DOHH2 (cell line): Measurements from ENCODE around the gene CCR2.

Source experiments
- H3F3A ChIP-seq: fragments of 200-600 bp; sonication (generic), shearing (Covaris generic); 2 replicates; pipeline ENCODE4 v1.6.0; 2016; ENCODE audit warnings: antibody characterized with exemption, mild to moderate bottlenecking; ENCODE audit not compliant: control insufficient read depth, insufficient read depth
- H3K27ac ChIP-seq: fragments of 200-600 bp; sonication (generic); 2 replicates; pipeline ENCODE4 v1.5.1; 2014; ENCODE audit warnings: low read depth, mild to moderate bottlenecking, low read length, moderate library complexity
- H3K27me3 ChIP-seq: fragments of 200-600 bp; sonication (generic); 2 replicates; pipeline ENCODE4 v1.6.1; 2014; ENCODE audit warnings: mild to moderate bottlenecking, low read length, mixed read lengths; ENCODE audit not compliant: control insufficient read depth
- H3K36me3 ChIP-seq: fragments of 200-600 bp; sonication (generic); 2 replicates; pipeline ENCODE4 v1.6.1; 2014; ENCODE audit warnings: mild to moderate bottlenecking, low read length, moderate library complexity, mixed read lengths; ENCODE audit not compliant: control insufficient read depth
- H3K4me1 ChIP-seq: fragments of 200-600 bp; sonication (generic); 2 replicates; pipeline ENCODE4 v1.6.1; 2014; ENCODE audit warnings: mild to moderate bottlenecking, low read length, mixed read lengths; ENCODE audit not compliant: control insufficient read depth
- H3K4me2 ChIP-seq: fragments of 200-600 bp; sonication (generic); 2 replicates; pipeline ENCODE4 v1.6.0; 2014; ENCODE audit warnings: mild to moderate bottlenecking, low read length, moderate library complexity
- H3K4me3 ChIP-seq: fragments of 200-600 bp; sonication (generic); 2 replicates; pipeline ENCODE4 v1.5.1; 2014; ENCODE audit warnings: mild to moderate bottlenecking, low read length, mixed read lengths
- H3K79me2 ChIP-seq: fragments of 200-600 bp; sonication (generic); 2 replicates; pipeline ENCODE4 v1.6.1; 2014; ENCODE audit warnings: mild to moderate bottlenecking, low read length, mixed read lengths; ENCODE audit not compliant: control insufficient read depth
- H3K9me2 ChIP-seq: fragments of 200-600 bp; sonication (generic); replicated peaks from 2 replicates; pipeline ENCODE4 v1.6.1; 2014; ENCODE audit warnings: mild to moderate bottlenecking, low read length, mixed read lengths; ENCODE audit not compliant: control insufficient read depth
- H3K9me3 ChIP-seq: fragments of 200-600 bp; sonication (generic); 2 replicates; pipeline ENCODE4 v1.6.1; 2014; ENCODE audit warnings: antibody characterized with exemption, low read length, mixed read lengths; ENCODE audit not compliant: control insufficient read depth, insufficient read depth
- H4K20me1 ChIP-seq: fragments of 200-600 bp; sonication (generic); 2 replicates; pipeline ENCODE4 v1.6.0; 2014; ENCODE audit warnings: low read depth, mild to moderate bottlenecking, antibody characterized with exemption, low read length, moderate library complexity; ENCODE audit not compliant: control insufficient read depth, insufficient read depth
- EZH2phosphoT487 ChIP-seq: fragments of 200-600 bp; sonication (generic); IDR thresholded peaks from 2 replicates; pipeline ENCODE4 v1.6.1; 2017; ENCODE audit warnings: borderline replicate concordance, mild to moderate bottlenecking, antibody characterized with exemption, low read length, moderate library complexity, mixed read lengths
- TF ChIP-seq, protein P1 (sequence below): fragments of 200-600 bp; sonication (generic); IDR thresholded peaks from one replicate; pipeline ENCODE4 v1.5.1; 2014; ENCODE audit warnings: antibody characterized with exemption, mild to moderate bottlenecking, low read depth, low read length; ENCODE audit not compliant: poor library complexity, severe bottlenecking

CCR2 gene

DNA sequence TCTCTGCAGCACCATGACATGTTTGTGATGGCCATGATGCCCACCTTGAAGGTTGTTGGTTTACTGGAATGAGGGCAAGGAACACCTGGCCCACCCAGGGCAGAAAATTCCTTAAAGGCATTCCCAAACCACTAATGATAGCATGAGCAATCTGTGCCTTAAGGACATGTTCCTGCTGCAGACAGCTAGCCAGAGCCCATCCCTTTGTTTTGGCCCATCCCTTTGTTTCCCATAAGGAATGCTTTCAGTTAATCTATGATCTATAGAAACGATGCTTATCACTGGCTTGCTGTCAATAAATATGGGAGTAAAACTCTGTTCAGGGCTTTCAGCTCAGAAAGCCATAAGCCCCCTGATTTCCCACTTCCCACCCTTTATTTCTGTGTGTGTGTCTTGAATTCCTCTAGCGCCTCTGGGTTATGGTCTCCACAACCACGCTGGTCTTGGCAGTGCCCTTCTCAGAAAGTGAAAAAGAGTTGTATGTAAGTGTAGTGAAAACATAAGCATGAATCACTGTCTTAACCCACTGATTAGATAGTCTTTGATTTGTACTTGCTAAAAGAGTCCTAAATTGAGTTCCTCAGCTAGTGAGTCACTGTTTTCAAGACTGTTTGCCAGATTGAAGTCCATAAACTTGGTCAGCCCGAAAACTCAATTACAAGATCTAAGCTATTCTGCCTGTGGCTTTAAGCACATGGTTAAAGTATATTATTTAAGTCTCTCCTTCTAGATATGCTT, 19.0 kb upstream of the CCR2 start:
- Histone ChIP-seq H3K27me3 (peaks cover 11% of the 10 kb centered on the region; the same call in 1 of the 2 replicates), H3K9me3 (peaks cover 22% of the 10 kb centered on the region; the same call in 1 of the 2 replicates), H3K79me2 (no peaks in the 10 kb centered on the region), H3K4me2 (no peak overlapping the region), H3K4me3 (no peak overlapping the region), H3K9me2 (no peaks in the 10 kb centered on the region), H4K20me1 (no peaks in the 10 kb centered on the region), H3K4me1 (no peaks in the 10 kb centered on the region), H3K36me3 (no peaks in the 10 kb centered on the region), H3F3A (no peaks in the 10 kb centered on the region), H3K27ac (no peak overlapping the region)
- TF ChIP-seq EZH2phosphoT487: no peak
- TF ChIP-seq, protein P1, sequence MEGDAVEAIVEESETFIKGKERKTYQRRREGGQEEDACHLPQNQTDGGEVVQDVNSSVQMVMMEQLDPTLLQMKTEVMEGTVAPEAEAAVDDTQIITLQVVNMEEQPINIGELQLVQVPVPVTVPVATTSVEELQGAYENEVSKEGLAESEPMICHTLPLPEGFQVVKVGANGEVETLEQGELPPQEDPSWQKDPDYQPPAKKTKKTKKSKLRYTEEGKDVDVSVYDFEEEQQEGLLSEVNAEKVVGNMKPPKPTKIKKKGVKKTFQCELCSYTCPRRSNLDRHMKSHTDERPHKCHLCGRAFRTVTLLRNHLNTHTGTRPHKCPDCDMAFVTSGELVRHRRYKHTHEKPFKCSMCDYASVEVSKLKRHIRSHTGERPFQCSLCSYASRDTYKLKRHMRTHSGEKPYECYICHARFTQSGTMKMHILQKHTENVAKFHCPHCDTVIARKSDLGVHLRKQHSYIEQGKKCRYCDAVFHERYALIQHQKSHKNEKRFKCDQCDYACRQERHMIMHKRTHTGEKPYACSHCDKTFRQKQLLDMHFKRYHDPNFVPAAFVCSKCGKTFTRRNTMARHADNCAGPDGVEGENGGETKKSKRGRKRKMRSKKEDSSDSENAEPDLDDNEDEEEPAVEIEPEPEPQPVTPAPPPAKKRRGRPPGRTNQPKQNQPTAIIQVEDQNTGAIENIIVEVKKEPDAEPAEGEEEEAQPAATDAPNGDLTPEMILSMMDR: no peak

DNA sequence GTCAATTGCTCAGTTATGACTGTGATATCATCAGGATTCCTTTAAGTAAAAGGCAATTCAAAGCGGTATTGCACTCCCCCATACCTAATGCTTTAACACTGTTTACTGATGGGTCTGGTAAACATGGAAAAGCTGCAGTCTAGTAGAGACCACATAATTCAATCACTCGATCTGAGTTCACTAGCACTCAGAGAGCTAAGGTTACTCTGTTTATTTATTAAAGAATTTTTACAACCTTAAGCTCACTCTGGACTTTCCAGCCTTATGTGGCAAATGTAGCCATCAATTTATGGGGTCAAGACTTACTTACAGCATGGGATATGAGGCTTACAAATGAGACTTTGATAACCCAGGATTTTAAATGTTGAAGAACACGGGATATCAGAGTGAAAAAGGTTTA, 18.4 kb upstream of the CCR2 start:
- H3K4me2 ChIP-seq: no peak overlapping the region
- TF ChIP-seq, protein P1: no peak
- no peak for TF ChIP-seq EZH2phosphoT487
- H3K79me2 ChIP-seq: no peaks in the 10 kb centered on the region
- H4K20me1 ChIP-seq: no peaks in the 10 kb centered on the region
- no peak overlapping the region for H3K27ac ChIP-seq
- peaks cover 11% of the 10 kb centered on the region; the same call in 1 of the 2 replicates for H3K27me3 ChIP-seq
- no peaks in the 10 kb centered on the region for H3K4me1 ChIP-seq
- H3F3A ChIP-seq: no peaks in the 10 kb centered on the region
- peaks cover 22% of the 10 kb centered on the region; the same call in 1 of the 2 replicates for H3K9me3 ChIP-seq
- no peaks in the 10 kb centered on the region for H3K36me3 ChIP-seq
- H3K4me3 ChIP-seq: no peak overlapping the region
- H3K9me2 ChIP-seq: no peaks in the 10 kb centered on the region

DNA sequence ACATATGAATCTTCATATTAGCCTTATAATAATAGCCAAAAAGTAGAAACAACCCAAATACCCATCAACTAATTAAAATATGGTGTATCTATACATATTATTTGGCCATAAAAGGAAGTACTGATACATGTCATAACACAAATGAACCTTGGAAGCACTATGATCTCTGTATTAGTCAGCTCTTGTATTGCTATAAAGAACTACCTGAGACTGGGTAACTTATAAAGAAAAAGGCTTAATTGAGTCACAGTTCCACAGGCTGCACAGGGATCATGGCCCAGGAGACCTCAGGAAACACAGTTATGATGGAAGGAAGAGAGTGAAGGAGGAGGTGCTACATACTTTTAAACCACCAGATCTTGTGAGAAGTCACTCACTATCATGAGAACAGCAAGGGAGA, 16.0 kb upstream of the CCR2 start:
- H3K4me2 ChIP-seq: no peak overlapping the region
- H3F3A ChIP-seq: no peaks in the 10 kb centered on the region

More for the DNA sequence above, 16.0 kb upstream of the CCR2 start:
- Histone ChIP-seq H3K27ac (no peak overlapping the region), H3K79me2 (no peaks in the 10 kb centered on the region), H3K9me3 (peaks cover 22% of the 10 kb centered on the region; the same call in 1 of the 2 replicates), H3K27me3 (peaks cover 11% of the 10 kb centered on the region; the same call in 1 of the 2 replicates), H3K4me3 (no peak overlapping the region), H4K20me1 (no peaks in the 10 kb centered on the region), H3K4me1 (no peaks in the 10 kb centered on the region), H3K36me3 (no peaks in the 10 kb centered on the region), H3K9me2 (no peaks in the 10 kb centered on the region)
- TF ChIP-seq EZH2phosphoT487: no peak
- TF ChIP-seq, protein P1: no peak
